ENCODE data around the gene RBFOX2. TPM values are rescaled to one million over a fixed set of nuclear protein-coding genes. Genes with fewer than 3 reads are reported as not detected.

The RBFOX2 gene
- total and polyA plus RNA-seq, 2 donors (not counting 1 experiment from before 2014, with no cell fraction given), result 173 to 190 TPM

DNA sequence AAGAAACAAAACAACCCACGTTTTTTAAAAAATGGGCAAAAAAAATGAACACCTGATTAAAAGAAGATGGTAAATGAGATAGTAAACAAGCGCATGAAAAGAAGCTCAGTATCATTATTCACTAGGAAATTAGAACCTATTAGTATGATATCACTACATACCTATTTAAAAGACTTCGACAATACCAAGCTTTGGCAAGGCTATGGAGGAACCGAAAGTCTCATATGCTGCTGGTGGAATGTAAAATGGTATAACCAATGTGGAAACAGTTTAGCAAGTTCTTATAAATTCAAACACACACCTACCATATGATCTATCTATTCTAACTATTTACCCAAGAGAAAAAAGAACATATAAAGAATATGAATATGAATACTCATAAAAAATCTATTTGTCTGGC, 167.2 kb downstream of the RBFOX2 start:
- no peaks in the 10 kb centered on the region for H3K9me3 ChIP-seq (ENCODE audit: control insufficient read depth, insufficient read depth, low read depth, low read length)
- no peaks in the 10 kb centered on the region for H3K36me3 ChIP-seq (ENCODE audit: control insufficient read depth, insufficient read depth, low read length)
- no peak overlapping the region for H3K4me2 ChIP-seq (ENCODE audit: extremely low read depth, insufficient read depth, low read length)
- peaks cover 2% of the 10 kb centered on the region for H3K4me1 ChIP-seq (ENCODE audit: control insufficient read depth, extremely low read depth, insufficient read depth, low read length)
- DNase-seq (ENCODE audit: low read depth in 2 of 2), result no peak
- H3K4me3 ChIP-seq (replicated peaks in 1 of 4; ENCODE audit: control extremely low read depth in 1 of 4, insufficient read depth in 1 of 4, low read depth in 3 of 4, low read length in 4 of 4), result no peak overlapping the region
- H3K9ac ChIP-seq (ENCODE audit: insufficient read depth, low read length), result no peak overlapping the region
- TF ChIP-seq, protein P1, sequence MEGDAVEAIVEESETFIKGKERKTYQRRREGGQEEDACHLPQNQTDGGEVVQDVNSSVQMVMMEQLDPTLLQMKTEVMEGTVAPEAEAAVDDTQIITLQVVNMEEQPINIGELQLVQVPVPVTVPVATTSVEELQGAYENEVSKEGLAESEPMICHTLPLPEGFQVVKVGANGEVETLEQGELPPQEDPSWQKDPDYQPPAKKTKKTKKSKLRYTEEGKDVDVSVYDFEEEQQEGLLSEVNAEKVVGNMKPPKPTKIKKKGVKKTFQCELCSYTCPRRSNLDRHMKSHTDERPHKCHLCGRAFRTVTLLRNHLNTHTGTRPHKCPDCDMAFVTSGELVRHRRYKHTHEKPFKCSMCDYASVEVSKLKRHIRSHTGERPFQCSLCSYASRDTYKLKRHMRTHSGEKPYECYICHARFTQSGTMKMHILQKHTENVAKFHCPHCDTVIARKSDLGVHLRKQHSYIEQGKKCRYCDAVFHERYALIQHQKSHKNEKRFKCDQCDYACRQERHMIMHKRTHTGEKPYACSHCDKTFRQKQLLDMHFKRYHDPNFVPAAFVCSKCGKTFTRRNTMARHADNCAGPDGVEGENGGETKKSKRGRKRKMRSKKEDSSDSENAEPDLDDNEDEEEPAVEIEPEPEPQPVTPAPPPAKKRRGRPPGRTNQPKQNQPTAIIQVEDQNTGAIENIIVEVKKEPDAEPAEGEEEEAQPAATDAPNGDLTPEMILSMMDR (conservative IDR thresholded peaks at IDR 0.05 in 1 of 2, IDR thresholded peaks at IDR 0.05 in 1 of 2; ENCODE audit: low read depth in 1 of 2, low read length in 2 of 2), result no peak
- TF ChIP-seq EZH2 (IDR thresholded peaks at IDR 0.05; ENCODE audit: low read length, missing control alignments), result no peak
- peaks cover 32% of the 10 kb centered on the region for H3K79me2 ChIP-seq (ENCODE audit: control insufficient read depth, insufficient read depth, low read length)
- H2AFZ ChIP-seq (ENCODE audit: low read length), result no peak overlapping the region
- no peaks in the 10 kb centered on the region for H3K27me3 ChIP-seq (ENCODE audit: control insufficient read depth, insufficient read depth, low read length)
- no peak overlapping the region for H3K27ac ChIP-seq (ENCODE audit: insufficient read depth, low read length)
- no peaks in the 10 kb centered on the region for H4K20me1 ChIP-seq (ENCODE audit: control insufficient read depth, extremely low read depth, insufficient read depth, low read length)

DNA sequence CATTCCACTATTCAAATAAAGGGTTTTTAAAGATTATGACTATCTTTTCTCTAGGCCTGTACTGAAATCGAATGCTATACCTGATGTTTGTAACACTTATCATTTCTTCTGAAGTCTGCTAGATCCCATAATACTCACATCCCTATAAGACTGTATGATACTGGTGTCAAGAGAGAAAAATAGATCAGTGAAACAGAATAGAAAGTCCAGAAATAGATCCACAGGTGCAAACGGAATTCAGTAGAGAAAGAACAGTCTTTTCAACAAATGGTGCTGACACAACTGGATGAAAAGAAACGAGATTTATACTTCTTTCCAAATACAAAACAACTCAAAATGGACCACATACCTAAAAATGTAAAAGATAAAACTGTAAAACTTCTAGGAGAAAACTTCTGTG, 167.8 kb downstream of the RBFOX2 start:
- DNase-seq (ENCODE audit: low read depth in 2 of 2), result no peak
- no peak overlapping the region for H3K9ac ChIP-seq (ENCODE audit: insufficient read depth, low read length)

DNA sequence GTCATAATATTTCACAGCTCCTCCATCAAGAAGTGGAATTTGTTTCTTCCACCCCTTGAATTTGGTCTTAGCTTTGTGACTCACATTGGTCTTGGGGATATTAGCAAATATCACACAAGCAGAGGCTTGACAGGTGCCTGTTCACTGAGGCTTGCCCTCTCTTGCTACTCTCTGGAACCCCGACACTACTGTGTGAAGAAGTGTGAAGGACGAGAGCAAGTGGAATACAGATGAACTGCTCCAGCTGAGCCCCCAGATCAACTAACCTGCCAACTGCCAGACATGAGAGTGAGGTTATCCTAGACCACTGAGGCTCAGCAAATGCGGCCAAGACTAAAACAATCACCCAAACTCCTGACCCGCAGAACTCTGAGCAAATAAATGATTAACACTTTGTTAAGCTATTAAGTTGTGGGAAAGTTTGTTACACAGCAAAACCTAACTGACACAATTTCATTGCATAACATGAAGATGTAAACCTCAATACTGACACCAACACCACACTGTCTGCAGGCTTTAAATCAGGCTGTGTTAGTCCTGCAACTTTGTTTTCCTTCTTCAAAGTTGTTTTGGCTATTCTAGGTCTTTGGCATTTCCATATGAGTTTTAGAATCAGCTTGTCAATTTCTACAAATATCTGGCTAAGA, 168.4 kb downstream of the RBFOX2 start:
- no peak for DNase-seq (ENCODE audit: low read depth in 2 of 2)
- peaks cover 2% of the 10 kb centered on the region for H3K4me1 ChIP-seq (ENCODE audit: control insufficient read depth, extremely low read depth, insufficient read depth, low read length)
- H4K20me1 ChIP-seq (ENCODE audit: control insufficient read depth, extremely low read depth, insufficient read depth, low read length), result no peaks in the 10 kb centered on the region
- H2AFZ ChIP-seq (ENCODE audit: low read length), result no peak overlapping the region
- H3K4me3 ChIP-seq (replicated peaks in 1 of 4; ENCODE audit: control extremely low read depth in 1 of 4, insufficient read depth in 1 of 4, low read depth in 3 of 4, low read length in 4 of 4), result no peak overlapping the region
- H3K27ac ChIP-seq (ENCODE audit: insufficient read depth, low read length), result no peak overlapping the region
- H3K27me3 ChIP-seq (ENCODE audit: control insufficient read depth, insufficient read depth, low read length), result no peaks in the 10 kb centered on the region
- peaks cover 32% of the 10 kb centered on the region for H3K79me2 ChIP-seq (ENCODE audit: control insufficient read depth, insufficient read depth, low read length)
- no peak for TF ChIP-seq EZH2 (IDR thresholded peaks at IDR 0.05; ENCODE audit: low read length, missing control alignments)
- TF ChIP-seq, protein P1 (conservative IDR thresholded peaks at IDR 0.05 in 1 of 2, IDR thresholded peaks at IDR 0.05 in 1 of 2; ENCODE audit: low read depth in 1 of 2, low read length in 2 of 2), result no peak
- H3K9ac ChIP-seq (ENCODE audit: insufficient read depth, low read length), result no peak overlapping the region
- no peak overlapping the region for H3K4me2 ChIP-seq (ENCODE audit: extremely low read depth, insufficient read depth, low read length)
- no peaks in the 10 kb centered on the region for H3K9me3 ChIP-seq (ENCODE audit: control insufficient read depth, insufficient read depth, low read depth, low read length)
- H3K36me3 ChIP-seq (ENCODE audit: control insufficient read depth, insufficient read depth, low read length), result no peaks in the 10 kb centered on the region

More for the DNA sequence above, 167.8 kb downstream of the RBFOX2 start:
- Histone ChIP-seq H2AFZ (ENCODE audit: low read length) (no peak overlapping the region), H3K27ac (ENCODE audit: insufficient read depth, low read length) (no peak overlapping the region), H3K4me2 (ENCODE audit: extremely low read depth, insufficient read depth, low read length) (no peak overlapping the region), H3K4me1 (ENCODE audit: control insufficient read depth, extremely low read depth, insufficient read depth, low read length) (peaks cover 2% of the 10 kb centered on the region), H3K36me3 (ENCODE audit: control insufficient read depth, insufficient read depth, low read length) (no peaks in the 10 kb centered on the region), H3K9me3 (ENCODE audit: control insufficient read depth, insufficient read depth, low read depth, low read length) (no peaks in the 10 kb centered on the region), H4K20me1 (ENCODE audit: control insufficient read depth, extremely low read depth, insufficient read depth, low read length) (no peaks in the 10 kb centered on the region), H3K27me3 (ENCODE audit: control insufficient read depth, insufficient read depth, low read length) (no peaks in the 10 kb centered on the region), H3K79me2 (ENCODE audit: control insufficient read depth, insufficient read depth, low read length) (peaks cover 31% of the 10 kb centered on the region), H3K4me3 (replicated peaks in 1 of 4; ENCODE audit: control extremely low read depth in 1 of 4, insufficient read depth in 1 of 4, low read depth in 3 of 4, low read length in 4 of 4) (no peak overlapping the region)
- TF ChIP-seq, protein P1 (conservative IDR thresholded peaks at IDR 0.05 in 1 of 2, IDR thresholded peaks at IDR 0.05 in 1 of 2; ENCODE audit: low read depth in 1 of 2, low read length in 2 of 2), result no peak
- TF ChIP-seq EZH2 (IDR thresholded peaks at IDR 0.05; ENCODE audit: low read length, missing control alignments), result no peak

All from fibroblast of lung (primary cell).